GM12801 (cell line): ENCODE measurements around the gene VPS16.

Source experiments
- CTCF ChIP-seq: IDR thresholded peaks from one replicate; pipeline ENCODE4 v1.5.1; 2011; ENCODE audit warnings: control low read depth; ENCODE audit not compliant: insufficient read length; ENCODE audit errors: extremely low read depth

VPS16 gene

GRCh38 chr20:2875690-2876203, 35.2 kb downstream of the VPS16 start:
- TF ChIP-seq CTCF: no peak

GRCh38 chr20:2878515-2878914, 38.0 kb downstream of the VPS16 start:
- TF ChIP-seq CTCF: no peak

- TF ChIP-seq CTCF: no peak
These were observed 38.6 kb downstream of the VPS16 start for GRCh38 chr20:2879146-2879545.

GRCh38 chr20:2880650-2881049, 40.1 kb downstream of the VPS16 start:
- TF ChIP-seq CTCF: no peak

- no peak for TF ChIP-seq CTCF
These were observed 43.4 kb downstream of the VPS16 start for GRCh38 chr20:2883726-2884637.

- no peak for TF ChIP-seq CTCF
These were observed 47.2 kb downstream of the VPS16 start for GRCh38 chr20:2887715-2888114.

- TF ChIP-seq CTCF: no peak
These were observed 47.8 kb downstream of the VPS16 start for GRCh38 chr20:2888224-2888955.
